ENCODE data around the gene BUD31. TPM values are rescaled to one million over a fixed set of nuclear protein-coding genes. Genes with fewer than 3 reads are reported as not detected.
"Not testable (repeated sequence)": the region's sequence is repeated elsewhere in the genome, so short reads cannot be mapped to it uniquely, and the experiment has no call there.

BUD31 gene
- total and polyA plus RNA-seq, 2 donors = 43.8 to 84.2 TPM

- 73% methylated on average over 6 of the region's 6 CpGs for WGBS
- no peaks in the 10 kb centered on the region for H3K4me1 ChIP-seq (ENCODE audit: insufficient read depth)
- DNase-seq (ENCODE audit: extremely low spot score) = no peak
- H3K4me3 ChIP-seq (ENCODE audit: low read depth, low read length) = no peak overlapping the region
- H3K27ac ChIP-seq (ENCODE audit: low read depth) = no peak overlapping the region
- H3K36me3 ChIP-seq (ENCODE audit: insufficient read depth) = peaks cover 7% of the 10 kb centered on the region
Observed at GRCh38 chr7:99399597-99399996, 9.2 kb upstream of the BUD31 start.

- no peak overlapping the region for H3K27ac ChIP-seq (ENCODE audit: low read depth)
- 96% methylated on average over 3 of the region's 3 CpGs for WGBS
- no peak for DNase-seq (ENCODE audit: extremely low spot score)
- no peaks in the 10 kb centered on the region for H3K4me1 ChIP-seq (ENCODE audit: insufficient read depth)
- no peak overlapping the region for H3K4me3 ChIP-seq (ENCODE audit: low read depth, low read length)
- H3K36me3 ChIP-seq (ENCODE audit: insufficient read depth) = peaks cover 7% of the 10 kb centered on the region
Observed at GRCh38 chr7:99402854-99403253, 5.9 kb upstream of the BUD31 start.

- no peaks in the 10 kb centered on the region for H3K4me1 ChIP-seq (ENCODE audit: insufficient read depth)
- no peak overlapping the region for H3K4me3 ChIP-seq (ENCODE audit: low read depth, low read length)
- peaks cover 7% of the 10 kb centered on the region for H3K36me3 ChIP-seq (ENCODE audit: insufficient read depth)
- H3K27ac ChIP-seq (ENCODE audit: low read depth) = no peak overlapping the region
- 91% methylated on average over 5 of the region's 5 CpGs for WGBS
- DNase-seq (ENCODE audit: extremely low spot score) = no peak
Observed at GRCh38 chr7:99403764-99404163, 5.0 kb upstream of the BUD31 start.

- H3K27ac ChIP-seq (ENCODE audit: low read depth) = no peak overlapping the region
- H3K4me1 ChIP-seq (ENCODE audit: insufficient read depth) = no peaks in the 10 kb centered on the region
- no peak for DNase-seq (ENCODE audit: extremely low spot score)
- H3K4me3 ChIP-seq (ENCODE audit: low read depth, low read length) = no peak overlapping the region
- peaks cover 7% of the 10 kb centered on the region for H3K36me3 ChIP-seq (ENCODE audit: insufficient read depth)
- 81% methylated on average over 18 of the region's 18 CpGs for WGBS
Observed at GRCh38 chr7:99404235-99404976, 4.4 kb upstream of the BUD31 start.

GRCh38 chr7:99404977-99405320 lies 3.8 kb upstream of the BUD31 start:
- no peak overlapping the region for H3K27ac ChIP-seq (ENCODE audit: low read depth)
- H3K4me1 ChIP-seq (ENCODE audit: insufficient read depth) = no peaks in the 10 kb centered on the region
- H3K4me3 ChIP-seq (ENCODE audit: low read depth, low read length) = no peak overlapping the region
- WGBS = 94% methylated on average over 10 of the region's 10 CpGs
- DNase-seq (ENCODE audit: extremely low spot score) = no peak
- peaks cover 6% of the 10 kb centered on the region for H3K36me3 ChIP-seq (ENCODE audit: insufficient read depth)

GRCh38 chr7:99406557-99406956 lies 2.2 kb upstream of the BUD31 start:
- H3K36me3 ChIP-seq (ENCODE audit: insufficient read depth) = no peaks in the 10 kb centered on the region
- 58% methylated on average over 1 of the region's 1 CpG for WGBS
- H3K4me3 ChIP-seq (ENCODE audit: low read depth, low read length) = no peak overlapping the region
- no peak overlapping the region for H3K27ac ChIP-seq (ENCODE audit: low read depth)
- H3K4me1 ChIP-seq (ENCODE audit: insufficient read depth) = peaks cover 1% of the 10 kb centered on the region
- no peak for DNase-seq (ENCODE audit: extremely low spot score)

GRCh38 chr7:99407872-99408378 lies 844 bp upstream of the BUD31 start:
- H3K27ac ChIP-seq (ENCODE audit: low read depth) = peak overlapping the region; percentile 95
- no peaks in the 10 kb centered on the region for H3K36me3 ChIP-seq (ENCODE audit: insufficient read depth)
- WGBS = under 1% methylated on average over 28 of the region's 28 CpGs
- peak overlapping the region; percentile 90 for H3K4me3 ChIP-seq (ENCODE audit: low read depth, low read length)
- peaks cover 1% of the 10 kb centered on the region for H3K4me1 ChIP-seq (ENCODE audit: insufficient read depth)
- no peak for DNase-seq (ENCODE audit: extremely low spot score)

GRCh38 chr7:99409192-99409572 lies 413 bp downstream of the BUD31 start:
- under 1% methylated on average over 18 of the region's 18 CpGs for WGBS
- Histone ChIP-seq H3K4me3 (ENCODE audit: low read depth, low read length) (peak overlapping the region; percentile 90), H3K27ac (ENCODE audit: low read depth) (peak overlapping the region; percentile 86), H3K4me1 (ENCODE audit: insufficient read depth) (peaks cover 1% of the 10 kb centered on the region), H3K36me3 (ENCODE audit: insufficient read depth) (no peaks in the 10 kb centered on the region)
- no peak for DNase-seq (ENCODE audit: extremely low spot score)

GRCh38 chr7:99409806-99410205 lies 1.0 kb downstream of the BUD31 start:
- peaks cover 1% of the 10 kb centered on the region for H3K4me1 ChIP-seq (ENCODE audit: insufficient read depth)
- no peak for DNase-seq (ENCODE audit: extremely low spot score)
- 49% methylated on average over 3 of the region's 3 CpGs for WGBS
- no peak overlapping the region for H3K27ac ChIP-seq (ENCODE audit: low read depth)
- H3K4me3 ChIP-seq (ENCODE audit: low read depth, low read length) = peak overlapping the region; percentile 90
- no peaks in the 10 kb centered on the region for H3K36me3 ChIP-seq (ENCODE audit: insufficient read depth)

GRCh38 chr7:99410635-99411034 lies 1.9 kb downstream of the BUD31 start:
- H3K4me1 ChIP-seq (ENCODE audit: insufficient read depth) = peaks cover 1% of the 10 kb centered on the region
- H3K36me3 ChIP-seq (ENCODE audit: insufficient read depth) = no peaks in the 10 kb centered on the region
- H3K4me3 ChIP-seq (ENCODE audit: low read depth, low read length) = no peak overlapping the region
- no peak overlapping the region for H3K27ac ChIP-seq (ENCODE audit: low read depth)
- WGBS = 96% methylated on average over 2 of the region's 2 CpGs
- no peak for DNase-seq (ENCODE audit: extremely low spot score)

- H3K27ac ChIP-seq (ENCODE audit: low read depth); DNase-seq (ENCODE audit: extremely low spot score); H3K4me3 ChIP-seq (ENCODE audit: low read depth, low read length); H3K4me1 ChIP-seq (ENCODE audit: insufficient read depth): not testable (repeated sequence)
- peaks cover 13% of the 10 kb centered on the region for H3K36me3 ChIP-seq (ENCODE audit: insufficient read depth)
- 56% methylated on average over 17 of the region's 17 CpGs for WGBS
Observed at GRCh38 chr7:99415513-99416127, 6.9 kb downstream of the BUD31 start.

- Histone ChIP-seq H3K4me3 (ENCODE audit: low read depth, low read length) (no peak overlapping the region), H3K36me3 (ENCODE audit: insufficient read depth) (peaks cover 13% of the 10 kb centered on the region), H3K4me1 (ENCODE audit: insufficient read depth) (no peaks in the 10 kb centered on the region), H3K27ac (ENCODE audit: low read depth) (no peak overlapping the region)
- DNase-seq (ENCODE audit: extremely low spot score) = no peak
- 89% methylated on average over 9 of the region's 9 CpGs for WGBS
Observed at GRCh38 chr7:99418260-99418659, 9.5 kb downstream of the BUD31 start.

- Histone ChIP-seq H3K4me3 (ENCODE audit: low read depth, low read length) (no peak overlapping the region), H3K36me3 (ENCODE audit: insufficient read depth) (peaks cover 16% of the 10 kb centered on the region), H3K4me1 (ENCODE audit: insufficient read depth) (no peaks in the 10 kb centered on the region), H3K27ac (ENCODE audit: low read depth) (no peak overlapping the region)
- no peak for DNase-seq (ENCODE audit: extremely low spot score)
- WGBS = 88% methylated on average over 29 of the region's 29 CpGs
Observed at GRCh38 chr7:99419323-99420021, 10.7 kb downstream of the BUD31 start.

- peaks cover 16% of the 10 kb centered on the region for H3K36me3 ChIP-seq (ENCODE audit: insufficient read depth)
- WGBS = 87% methylated on average over 5 of the region's 5 CpGs
- DNase-seq (ENCODE audit: extremely low spot score) = no peak
- H3K4me1 ChIP-seq (ENCODE audit: insufficient read depth) = no peaks in the 10 kb centered on the region
- no peak overlapping the region for H3K27ac ChIP-seq (ENCODE audit: low read depth)
- no peak overlapping the region for H3K4me3 ChIP-seq (ENCODE audit: low read depth, low read length)
Observed at GRCh38 chr7:99420213-99420612, 11.4 kb downstream of the BUD31 start.

All from urinary bladder (tissue), 4 donors.